Stimulated activated CD8-positive, alpha-beta memory T cell treated with anti-CD3 and anti-CD28 coated beads, Interleukin-2, amount 100 ng/mL, for 48 hours (primary cell): ENCODE measurements around the gene TCEA3.
"Not testable (repeated sequence)": the region's sequence is repeated elsewhere in the genome, so short reads cannot be mapped to it uniquely, and the experiment has no call there.

Experiments used
- DNase-seq, 2 donors: peaks; one replicate each; pipeline ENCODE4 v3.0.0-alpha.2; 2020; ENCODE audit warnings: low read depth in 2 of 2

The TCEA3 gene

GRCh38 chr1:23392125-23392855, 32.3 kb downstream of the TCEA3 start:
- DNase-seq = no peak

GRCh38 chr1:23389837-23390321, 34.7 kb downstream of the TCEA3 start:
- DNase-seq = no peak

GRCh38 chr1:23387494-23387893, 37.1 kb downstream of the TCEA3 start:
- DNase-seq = no peak

DNA sequence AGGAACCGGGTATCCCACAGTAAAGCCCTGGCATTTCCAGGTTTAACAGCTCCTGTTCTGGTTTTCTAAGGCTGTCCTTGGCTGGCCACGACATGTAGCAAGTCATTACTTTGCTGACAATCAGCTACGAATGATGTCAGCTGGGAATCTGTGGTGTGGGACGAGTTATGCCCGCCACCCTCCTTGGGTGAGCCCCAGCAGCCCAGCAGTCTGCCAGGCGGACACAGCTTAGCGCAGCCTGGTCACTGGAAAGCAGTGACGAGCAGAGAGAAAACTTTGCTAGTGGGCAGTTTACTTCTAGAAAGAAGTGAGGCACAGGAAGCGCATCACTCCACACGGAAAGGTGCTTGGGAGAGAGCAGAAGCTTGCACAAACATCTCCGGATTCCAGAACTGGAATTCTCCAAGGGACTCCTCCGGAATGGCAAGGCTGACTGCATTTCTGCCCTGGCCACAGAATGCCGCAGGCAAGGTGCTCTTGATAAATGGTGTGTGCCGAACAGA, 39.4 kb downstream of the TCEA3 start:
- no peak for DNase-seq

GRCh38 chr1:23384312-23385058, 40.1 kb downstream of the TCEA3 start:
- DNase-seq = no peak

DNA sequence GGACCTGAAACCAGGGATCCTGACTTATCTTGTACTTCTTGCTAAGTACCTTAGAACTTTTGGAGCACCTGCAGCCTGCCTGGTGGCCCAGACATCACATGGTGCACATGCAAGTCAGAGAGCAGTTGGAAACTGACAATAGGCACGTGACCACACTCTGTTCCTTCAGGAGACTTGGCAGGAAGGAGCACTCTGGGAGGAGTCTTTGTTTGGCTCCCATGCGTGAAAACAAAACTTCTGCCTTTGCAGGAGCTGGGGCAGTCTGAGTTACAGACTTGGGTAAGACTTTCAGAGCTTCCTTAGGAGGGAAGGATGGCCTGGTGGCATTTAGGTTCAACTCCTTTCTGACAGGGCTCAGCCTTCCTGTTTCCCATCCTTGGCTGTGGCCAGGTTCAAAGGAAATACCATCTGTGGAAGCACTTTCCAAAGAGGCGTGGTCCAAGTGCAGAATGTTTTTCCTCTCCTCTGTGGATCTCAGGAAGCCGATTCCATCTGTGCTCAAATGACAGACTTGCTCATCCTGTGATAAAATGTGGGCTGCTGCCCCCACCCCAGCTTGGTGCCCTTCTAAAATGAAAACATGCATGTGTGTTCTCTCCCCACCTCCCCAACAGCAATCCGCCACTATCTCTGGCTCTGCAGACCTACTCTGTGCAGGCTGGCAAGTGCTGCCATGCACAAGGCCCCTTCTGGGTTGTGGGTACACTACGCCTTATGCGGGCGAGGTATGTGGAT, 40.8 kb downstream of the TCEA3 start:
- DNase-seq = no peak

GRCh38 chr1:23381233-23381885, 43.2 kb downstream of the TCEA3 start:
- no peak for DNase-seq

DNA sequence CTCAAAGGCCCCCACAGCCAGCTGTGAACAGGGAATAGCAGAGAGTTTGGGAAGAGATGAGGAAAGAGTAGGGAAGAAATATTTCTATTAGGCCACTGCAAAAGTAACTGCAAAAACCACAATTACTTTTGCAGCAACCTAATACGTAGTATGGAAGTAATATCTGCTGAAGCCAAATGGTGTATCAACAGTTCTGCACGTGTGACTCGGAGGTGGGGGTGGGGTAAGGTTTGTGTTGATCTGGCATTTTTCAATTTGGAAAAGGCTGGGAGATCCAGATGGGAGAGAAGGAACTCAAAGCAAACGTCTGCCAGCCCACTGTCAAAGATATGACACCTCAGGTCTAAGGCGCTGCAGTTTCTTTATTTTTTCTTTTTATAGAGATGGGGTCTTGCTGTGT, 43.8 kb downstream of the TCEA3 start:
- DNase-seq = no peak

DNA sequence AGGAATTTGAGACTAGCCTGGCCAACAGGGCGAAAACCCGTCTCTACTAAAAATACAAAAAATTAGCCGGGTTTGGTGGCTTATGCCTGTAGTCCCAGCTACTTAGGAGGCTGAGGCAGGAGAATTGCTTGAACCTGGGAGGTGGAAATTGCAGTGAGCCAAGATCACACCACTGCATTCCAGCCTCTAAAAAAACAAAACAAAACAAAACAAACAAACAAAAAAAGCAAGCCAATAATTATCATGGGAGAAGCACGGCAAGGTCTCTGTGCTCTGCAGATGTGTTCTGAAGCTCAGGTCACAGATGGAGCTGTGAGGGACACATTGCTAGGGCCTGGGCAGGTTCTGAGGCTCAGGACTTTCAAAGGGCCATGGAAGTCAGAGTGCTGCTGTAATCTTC, 44.3 kb downstream of the TCEA3 start:
- DNase-seq = not testable (repeated sequence)

GRCh38 chr1:23376890-23377811, 47.4 kb downstream of the TCEA3 start:
- no peak for DNase-seq

DNA sequence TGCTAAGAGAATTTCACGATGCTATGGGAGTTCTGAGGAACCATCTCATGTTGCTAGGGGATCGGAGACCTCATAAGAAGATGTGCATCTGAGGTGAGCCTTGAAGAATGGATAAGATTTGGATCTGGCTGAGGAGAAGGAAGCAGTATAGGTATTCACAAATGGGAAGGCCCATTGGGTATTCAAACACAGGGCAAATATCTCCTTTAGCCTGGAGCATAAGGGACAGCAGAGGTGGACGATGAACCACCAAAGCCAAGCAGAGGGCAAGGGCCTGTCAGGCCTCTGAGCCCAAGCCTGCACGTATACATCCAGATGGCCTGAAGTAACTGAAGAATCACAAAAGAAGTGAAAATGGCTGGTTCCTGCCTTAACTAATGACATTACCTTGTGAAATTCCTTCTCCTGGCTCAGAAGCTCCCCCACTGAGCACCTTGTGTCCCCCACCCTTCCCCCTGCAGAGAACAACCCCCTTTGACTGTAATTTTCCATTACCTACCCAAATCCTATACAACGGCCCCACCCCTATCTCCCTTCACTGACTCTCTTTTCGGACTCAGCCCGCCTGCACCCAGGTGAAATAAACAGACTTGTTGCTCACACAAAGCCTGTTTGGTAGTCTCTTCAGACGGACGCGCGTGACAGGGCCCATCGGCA, 50.3 kb downstream of the TCEA3 start:
- not testable (repeated sequence) for DNase-seq

- no peak for DNase-seq
Observed at GRCh38 chr1:23371987-23372880, 52.3 kb downstream of the TCEA3 start.

DNA sequence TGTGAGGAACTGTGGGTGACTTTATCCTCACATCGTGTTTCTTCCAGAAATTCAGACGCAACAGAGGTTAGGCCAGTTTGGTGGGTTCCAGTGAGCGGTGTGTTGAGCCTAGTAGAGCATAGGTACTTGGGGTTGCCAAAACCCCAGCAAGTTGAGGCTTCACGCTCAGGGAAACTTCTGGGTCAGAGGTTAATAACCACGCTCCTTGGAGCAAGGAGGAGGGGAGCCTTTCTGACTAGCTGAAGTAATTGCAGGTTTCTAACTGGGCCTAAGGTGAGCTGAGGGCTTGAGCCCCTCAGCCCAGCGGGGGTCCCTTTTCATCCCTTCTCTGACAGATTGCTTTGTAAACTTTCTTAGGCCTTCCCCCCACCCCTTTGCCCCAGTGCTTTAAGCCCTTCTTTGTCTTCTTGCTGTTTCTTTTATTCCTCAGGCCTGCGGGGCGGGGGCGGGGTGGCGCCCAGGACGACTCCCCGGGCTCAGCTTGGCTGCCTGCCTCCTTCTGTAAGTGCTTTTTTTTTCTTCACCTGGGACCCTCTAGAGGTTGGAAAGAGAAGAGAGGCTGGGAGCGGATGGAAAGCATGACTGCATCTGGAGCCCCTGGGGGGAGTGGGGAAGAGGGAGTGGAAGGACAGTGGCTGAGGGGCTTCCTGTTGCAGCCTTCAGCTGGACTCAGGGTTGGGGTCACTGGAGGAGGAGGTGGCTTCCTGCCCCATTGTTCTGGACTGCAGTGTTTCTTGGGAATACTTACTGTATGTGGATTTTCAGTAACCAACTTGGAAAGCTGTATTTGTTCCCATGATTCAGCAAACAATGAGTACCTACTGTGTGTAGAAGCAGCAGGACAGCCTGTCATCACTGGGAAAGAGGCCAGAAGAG, 53.6 kb downstream of the TCEA3 start:
- no peak for DNase-seq

DNA sequence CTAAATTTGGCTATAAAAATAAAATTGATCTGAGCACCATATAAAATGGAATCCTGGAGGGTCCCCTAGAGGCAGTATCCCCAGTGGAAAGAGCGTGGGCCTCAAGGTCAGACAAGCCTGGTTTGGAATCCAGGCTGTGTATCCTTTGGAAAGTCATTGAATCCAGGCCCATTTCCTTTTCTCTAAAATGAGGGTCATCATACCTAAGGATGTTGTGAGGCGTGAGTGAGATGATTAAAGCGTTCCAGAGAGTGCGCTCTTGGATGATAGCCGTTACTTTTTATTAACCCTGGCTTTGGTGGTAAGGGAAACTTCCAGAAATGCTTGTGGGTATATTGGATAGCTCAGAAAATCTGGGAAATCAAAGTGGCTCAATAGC, 54.2 kb downstream of the TCEA3 start:
- DNase-seq = no peak

GRCh38 chr1:23369335-23370013, 55.1 kb downstream of the TCEA3 start, which contains the start of gene ZNF436:
Gene ZNF436, minus strand, starts transcription at chr1:23369836. Its CDS starts 1,831 bp downstream, at chr1:23368005.
- no peak for DNase-seq

DNA sequence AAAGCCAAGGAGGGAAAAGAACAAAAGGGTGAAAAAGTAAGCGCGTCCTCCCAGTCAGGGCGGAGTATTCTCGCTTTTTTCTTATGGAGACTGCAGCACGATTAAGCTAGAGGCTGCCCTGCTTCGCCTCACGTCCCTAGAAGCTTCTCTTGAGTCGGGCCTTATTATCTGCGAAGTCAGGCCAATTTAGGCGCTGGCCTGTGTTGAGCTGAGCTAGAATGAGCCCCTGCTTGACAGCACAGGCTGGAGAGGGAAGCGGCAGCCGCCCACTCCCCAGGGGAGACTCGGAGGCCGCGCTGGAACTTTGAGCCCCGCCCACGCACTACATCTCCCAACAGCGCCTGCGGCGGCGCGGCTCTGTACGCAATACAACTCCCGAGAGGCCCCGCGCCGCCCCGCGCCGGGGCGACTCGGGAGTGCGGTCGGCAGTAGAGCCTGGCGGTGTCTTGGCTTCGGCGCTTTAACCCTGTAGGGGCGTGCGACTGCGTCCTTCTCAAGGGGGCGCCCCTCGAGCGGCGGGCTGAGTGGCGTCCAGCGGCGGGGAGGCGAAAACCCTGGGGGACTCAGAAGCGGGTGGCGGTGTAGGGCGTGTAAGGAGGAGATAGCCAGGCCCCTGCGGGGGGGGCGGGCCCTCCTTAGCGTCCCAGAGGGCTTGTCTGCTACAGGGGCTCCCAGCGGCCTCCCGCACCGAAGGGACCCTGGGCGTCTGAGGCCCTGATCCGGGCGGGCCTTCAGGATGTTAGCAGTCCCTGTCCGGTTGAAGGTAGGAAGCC, 55.8 kb downstream of the TCEA3 start:
- peak; percentile 81 to 84 for DNase-seq
